H9 (cell line): ENCODE measurements around the gene AMER2. TPM values are rescaled to one million over a fixed set of nuclear protein-coding genes. Genes with fewer than 3 reads are reported as not detected.

Source experiments
- DNase-seq: peaks from one replicate; pipeline ENCODE4 v3.0.0-alpha.2; 2017
- H2AFZ ChIP-seq: one replicate; pipeline ENCODE4 v1.6.1; 2013; ENCODE audit warnings: mild to moderate bottlenecking, low read length, control low read depth, moderate library complexity
- H2AK5ac ChIP-seq: 2 replicates; pipeline ENCODE4 v1.6.1; 2013; ENCODE audit warnings: low read length, control low read depth, mixed read lengths; ENCODE audit not compliant: insufficient read length
- H2BK120ac ChIP-seq: one replicate; pipeline ENCODE4 v1.6.1; 2013; ENCODE audit warnings: low read depth, mild to moderate bottlenecking, low read length, control low read depth, inconsistent platforms; ENCODE audit not compliant: poor library complexity, severe bottlenecking
- H2BK12ac ChIP-seq: 2 replicates; pipeline ENCODE4 v1.6.1; 2013; ENCODE audit warnings: low read length, control low read depth, mixed read lengths, low read depth; ENCODE audit not compliant: insufficient read length
- H2BK15ac ChIP-seq: 2 replicates; pipeline ENCODE4 v1.6.1; 2013; ENCODE audit warnings: low read depth, low read length, control low read depth
- H2BK20ac ChIP-seq: one replicate; pipeline ENCODE4 v1.6.1; 2013; ENCODE audit warnings: low read depth, mild to moderate bottlenecking, low read length, control low read depth, inconsistent platforms; ENCODE audit not compliant: poor library complexity, severe bottlenecking
- H2BK5ac ChIP-seq: 2 replicates; pipeline ENCODE4 v1.6.1; 2013; ENCODE audit warnings: low read length, control low read depth, mixed read lengths; ENCODE audit not compliant: insufficient read length
- H3K14ac ChIP-seq: 2 replicates; pipeline ENCODE4 v1.6.1; 2013; ENCODE audit warnings: low read length, control low read depth; ENCODE audit not compliant: insufficient read depth
- H3K18ac ChIP-seq: 2 replicates; pipeline ENCODE4 v1.6.1; 2013; ENCODE audit warnings: low read depth, mild to moderate bottlenecking, mixed read lengths, low read length, control low read depth; ENCODE audit not compliant: insufficient read length
- H3K23ac ChIP-seq: 2 replicates; pipeline ENCODE4 v1.6.1; 2013; ENCODE audit warnings: low read length, control low read depth, mixed read lengths, low read depth; ENCODE audit not compliant: insufficient read length
- H3K23me2 ChIP-seq: 2 replicates; pipeline ENCODE4 v1.6.1; 2013; ENCODE audit warnings: low read depth, mild to moderate bottlenecking, mixed read lengths, low read length, control low read depth; ENCODE audit not compliant: insufficient read length, poor library complexity, severe bottlenecking
- H3K27ac ChIP-seq: 2 replicates; pipeline ENCODE4 v1.5.1; 2013; ENCODE audit warnings: low read length, control low read depth, mixed read lengths, low read depth; ENCODE audit not compliant: insufficient read length
- H3K27me3 ChIP-seq: 2 replicates; pipeline ENCODE4 v1.6.1; 2013; ENCODE audit warnings: low read length, control low read depth, inconsistent platforms; ENCODE audit not compliant: insufficient read depth
- H3K4ac ChIP-seq: 2 replicates; pipeline ENCODE4 v1.6.1; 2013; ENCODE audit warnings: low read depth, mild to moderate bottlenecking, control low read depth, inconsistent platforms, low read length, moderate library complexity
- H3K4me1 ChIP-seq: 2 replicates; pipeline ENCODE4 v1.6.1; 2013; ENCODE audit warnings: low read length, control low read depth, inconsistent platforms; ENCODE audit not compliant: insufficient read depth
- H3K4me2 ChIP-seq: 2 replicates; pipeline ENCODE4 v1.6.1; 2013; ENCODE audit warnings: low read length, control low read depth, mixed read lengths; ENCODE audit not compliant: insufficient read length, insufficient read depth
- H3K56ac ChIP-seq: 2 replicates; pipeline ENCODE4 v1.6.1; 2013; ENCODE audit warnings: low read depth, mild to moderate bottlenecking, mixed read lengths, low read length, control low read depth; ENCODE audit not compliant: insufficient read length
- H3K79me1 ChIP-seq: 2 replicates; pipeline ENCODE4 v1.6.1; 2013; ENCODE audit warnings: low read depth, mild to moderate bottlenecking, moderate library complexity, low read length, control low read depth, inconsistent platforms; ENCODE audit not compliant: insufficient read depth, poor library complexity, severe bottlenecking
- H3K79me2 ChIP-seq: 2 replicates; pipeline ENCODE4 v1.6.1; 2013; ENCODE audit warnings: low read length, control low read depth, inconsistent platforms; ENCODE audit not compliant: insufficient read depth
- H3K9ac ChIP-seq: 2 replicates; pipeline ENCODE4 v1.6.1; 2013; ENCODE audit warnings: low read length, control low read depth, mixed read lengths; ENCODE audit not compliant: insufficient read length; ENCODE audit errors: extremely low read depth
- H3K9me3 ChIP-seq: one replicate; pipeline ENCODE4 v1.6.1; 2013; ENCODE audit warnings: low read depth, low read length, inconsistent platforms; ENCODE audit not compliant: control insufficient read depth
- H3T11ph ChIP-seq: one replicate; pipeline ENCODE4 v1.6.1; 2013; ENCODE audit warnings: mild to moderate bottlenecking, low read length, control low read depth, inconsistent platforms
- H4K20me1 ChIP-seq: one replicate; pipeline ENCODE4 v1.6.1; 2013; ENCODE audit not compliant: control insufficient read depth, insufficient read length, insufficient read depth
- H4K5ac ChIP-seq: 2 replicates; pipeline ENCODE4 v1.6.1; 2013; ENCODE audit warnings: low read depth, mild to moderate bottlenecking, mixed read lengths, low read length, control low read depth; ENCODE audit not compliant: insufficient read length
- H4K8ac ChIP-seq: replicated peaks from 2 replicates; pipeline ENCODE4 v1.6.1; 2013; ENCODE audit warnings: low read length, control low read depth, mixed read lengths, low read depth; ENCODE audit not compliant: insufficient read length
- H4K91ac ChIP-seq: 2 replicates; pipeline ENCODE4 v1.6.1; 2013; ENCODE audit warnings: low read depth, mild to moderate bottlenecking, moderate library complexity, mixed read lengths, low read length, control low read depth; ENCODE audit not compliant: insufficient read length
- H3K27ac Mint-ChIP-seq, 3 experiments: 2 replicates in 2 of 3; 3 replicates in 1 of 3; pipeline ENCODE4 v1.8.0; 2020 to 2021; ENCODE audit warnings: mixed read lengths in 3 of 3, mild to moderate bottlenecking in 1 of 3, moderate library complexity in 1 of 3
- H3K27me3 Mint-ChIP-seq: 2 replicates; pipeline ENCODE4 v1.8.0; 2021; ENCODE audit warnings: low read depth, mild to moderate bottlenecking, moderate library complexity, mixed read lengths
- H3K36me3 Mint-ChIP-seq, 3 experiments: 2 replicates in 2 of 3; 3 replicates in 1 of 3; pipeline ENCODE4 v1.8.0; 2020 to 2021; ENCODE audit warnings: low read depth in 3 of 3, mixed read lengths in 3 of 3; ENCODE audit not compliant: insufficient read depth in 1 of 3
- H3K4me1 Mint-ChIP-seq, 2 experiments: 2 replicates each; pipeline ENCODE4 v1.8.0; 2020; ENCODE audit warnings: mixed read lengths in 2 of 2
- H3K4me3 Mint-ChIP-seq, 2 experiments: 2 replicates in 1 of 2; 3 replicates in 1 of 2; pipeline ENCODE4 v1.8.0; 2020 to 2021; ENCODE audit warnings: mild to moderate bottlenecking in 2 of 2, mixed read lengths in 2 of 2, moderate library complexity in 1 of 2
- H3K9me3 Mint-ChIP-seq, 2 experiments: 2 replicates in 1 of 2; 3 replicates in 1 of 2; pipeline ENCODE4 v1.8.0; 2020; ENCODE audit warnings: mild to moderate bottlenecking in 2 of 2, mixed read lengths in 2 of 2, moderate library complexity in 1 of 2
- WGBS: extraction: QIAGEN DNeasy Blood & Tissue Kit; methylation state at CpG from one replicate; pipeline ENCODE4 v1.1.7; 2013; ENCODE audit warnings: missing lambda C conversion rate, low lambda C conversion rate, mixed read lengths; ENCODE audit not compliant: insufficient read length; ENCODE audit errors: extremely low coverage; 5-methylcytosine and 5-hydroxymethylcytosine counted together
- total RNA-seq: library from RNA; stranded (reverse); gene quantifications from 2 replicates; pipeline ENCODE4 v1.2.1, GENCODE V29; 2021
- TF ChIP-seq, protein P1 (sequence below): fragments of 200-600 bp; sonication (generic); conservative IDR thresholded peaks from 3 replicates; pipeline ENCODE4 v1.8.0; 2021; ENCODE audit warnings: antibody characterized with exemption, mild to moderate bottlenecking

AMER2 gene
- total RNA-seq, 1 experiment from 2014 or later = 0.02 TPM

DNA sequence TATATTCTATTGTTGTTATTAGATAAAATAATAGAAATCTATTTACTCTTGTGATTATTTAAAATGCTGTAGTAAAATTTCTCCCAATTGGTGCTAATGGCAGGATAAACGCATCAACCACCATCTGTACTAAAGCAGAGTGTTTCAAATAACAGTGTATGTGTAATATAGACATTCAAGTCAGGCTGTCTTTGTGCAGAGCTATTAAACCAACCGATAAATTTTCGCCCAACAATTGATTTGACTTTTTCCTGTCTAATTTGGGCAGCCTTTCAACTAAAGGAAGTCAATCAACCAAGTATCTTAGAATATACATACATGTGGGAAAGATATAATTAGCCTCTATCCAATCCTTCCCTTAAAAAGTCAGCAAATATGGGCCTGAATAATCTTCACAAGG is 5.8 kb downstream of the AMER2 start:
- H3T11ph ChIP-seq = no peak overlapping the region
- no peak overlapping the region for H3K18ac ChIP-seq
- H3K23me2 ChIP-seq = peaks cover 5% of the 10 kb centered on the region
- H3K4me1 ChIP-seq = peaks cover 6% of the 10 kb centered on the region; the same call in 1 of the 2 replicates
- no peaks in the 10 kb centered on the region for H3K79me1 ChIP-seq
- DNase-seq = no peak
- no peak overlapping the region for H3K4ac ChIP-seq
- no peak overlapping the region for H3K4me2 ChIP-seq
- no peaks in the 10 kb centered on the region for H3K79me2 ChIP-seq
- H3K9me3 ChIP-seq = no peaks in the 10 kb centered on the region
- WGBS = no CpG with 5 or more reads among the region's 3 CpGs
- H2BK20ac ChIP-seq = no peak overlapping the region
- Mint-ChIP-seq H3K36me3 (peaks cover 0 to 11% (median 6%) of the 10 kb centered on the region in 3 experiments; a peak in 4 of 7 replicates), H3K4me1 (peaks cover 17% of the 10 kb centered on the region in 2 experiments), H3K27ac (no peak overlapping the region), H3K4me3 (no peak overlapping the region), H3K27me3 (peaks cover 28% of the 10 kb centered on the region), H3K9me3 (peaks cover 5 to 10% of the 10 kb centered on the region in 2 experiments; a peak in 4 of 5 replicates)
- no peak overlapping the region for H3K23ac ChIP-seq
- no peak overlapping the region for H4K8ac ChIP-seq
- H2AFZ ChIP-seq = no peak overlapping the region
- peaks cover 14% of the 10 kb centered on the region; the same call in 1 of the 2 replicates for H3K27me3 ChIP-seq
- H2BK120ac ChIP-seq = no peak overlapping the region
- H4K20me1 ChIP-seq = no peaks in the 10 kb centered on the region
- no peak overlapping the region for H2BK12ac ChIP-seq
- no peak overlapping the region for H3K27ac ChIP-seq
- no peak overlapping the region for H2BK15ac ChIP-seq
- no peak overlapping the region for H4K5ac ChIP-seq
- H4K91ac ChIP-seq = no peak overlapping the region
- no peak overlapping the region for H2AK5ac ChIP-seq
- H3K56ac ChIP-seq = no peak overlapping the region
- H3K9ac ChIP-seq = no peak overlapping the region
- H2BK5ac ChIP-seq = no peak overlapping the region
- H3K14ac ChIP-seq = no peak overlapping the region
- TF ChIP-seq, protein P1, sequence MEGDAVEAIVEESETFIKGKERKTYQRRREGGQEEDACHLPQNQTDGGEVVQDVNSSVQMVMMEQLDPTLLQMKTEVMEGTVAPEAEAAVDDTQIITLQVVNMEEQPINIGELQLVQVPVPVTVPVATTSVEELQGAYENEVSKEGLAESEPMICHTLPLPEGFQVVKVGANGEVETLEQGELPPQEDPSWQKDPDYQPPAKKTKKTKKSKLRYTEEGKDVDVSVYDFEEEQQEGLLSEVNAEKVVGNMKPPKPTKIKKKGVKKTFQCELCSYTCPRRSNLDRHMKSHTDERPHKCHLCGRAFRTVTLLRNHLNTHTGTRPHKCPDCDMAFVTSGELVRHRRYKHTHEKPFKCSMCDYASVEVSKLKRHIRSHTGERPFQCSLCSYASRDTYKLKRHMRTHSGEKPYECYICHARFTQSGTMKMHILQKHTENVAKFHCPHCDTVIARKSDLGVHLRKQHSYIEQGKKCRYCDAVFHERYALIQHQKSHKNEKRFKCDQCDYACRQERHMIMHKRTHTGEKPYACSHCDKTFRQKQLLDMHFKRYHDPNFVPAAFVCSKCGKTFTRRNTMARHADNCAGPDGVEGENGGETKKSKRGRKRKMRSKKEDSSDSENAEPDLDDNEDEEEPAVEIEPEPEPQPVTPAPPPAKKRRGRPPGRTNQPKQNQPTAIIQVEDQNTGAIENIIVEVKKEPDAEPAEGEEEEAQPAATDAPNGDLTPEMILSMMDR = no peak
